Hematopoietic multipotent progenitor cell treated with erythropoietin and hydrocortisone succinate and interleukin-3 and kit ligand, for 4 days (in vitro differentiated cells): ENCODE results near the gene OSM.
A peak's percentile ranks its signal among the peaks of the same experiment; 100 is the strongest.

Source experiments
- DNase-seq: peaks from one replicate; pipeline ENCODE4 v3.0.0-alpha.2; 2015

Gene OSM

GRCh38 chr22:30297991-30298701 is 31.5 kb upstream of the OSM start:
- no peak for DNase-seq

- no peak for DNase-seq
These were observed 30.8 kb upstream of the OSM start for GRCh38 chr22:30297276-30297990.

- DNase-seq, result no peak
These were observed 30.2 kb upstream of the OSM start for GRCh38 chr22:30296833-30297232.

GRCh38 chr22:30296324-30296723 is 29.7 kb upstream of the OSM start:
- no peak for DNase-seq

DNA sequence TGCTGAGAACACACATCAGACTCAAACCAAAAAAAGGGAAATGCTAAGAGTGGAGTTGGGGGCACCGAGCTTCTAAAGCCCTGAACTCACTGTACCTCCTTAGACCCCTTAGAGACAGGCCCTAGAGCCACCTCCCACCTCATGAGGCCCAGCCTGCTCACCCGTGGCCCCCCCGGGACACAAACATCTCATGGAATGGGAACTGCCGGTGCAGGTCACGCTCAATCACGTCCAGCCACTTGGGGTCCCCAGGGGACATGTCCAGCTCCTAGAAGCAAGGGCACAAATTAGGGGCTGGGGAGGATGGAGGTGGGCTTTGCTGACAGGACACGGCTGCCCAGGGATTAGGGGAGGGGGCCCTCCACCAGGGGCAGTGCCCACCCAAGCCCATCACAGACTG is 28.9 kb upstream of the OSM start:
- no peak for DNase-seq

DNA sequence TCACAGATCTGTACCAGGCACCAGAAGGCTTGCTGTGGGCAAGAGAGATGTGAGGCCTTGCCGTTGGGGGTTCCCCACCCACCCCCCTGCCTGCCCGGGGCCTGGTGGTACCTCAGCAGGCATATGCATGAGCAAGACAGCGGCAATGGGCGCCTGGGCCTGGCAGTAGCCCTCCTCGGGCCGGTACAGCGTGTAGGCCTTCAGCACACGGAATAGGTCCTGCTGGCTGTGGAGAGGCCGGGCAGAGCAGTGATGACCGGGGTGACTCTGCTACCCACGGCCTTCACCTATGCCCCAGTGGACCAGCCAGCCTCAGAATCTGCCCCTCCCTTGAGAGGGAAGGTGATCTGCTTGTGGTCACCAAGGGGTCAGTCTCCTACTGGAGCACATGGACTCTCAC is 28.2 kb upstream of the OSM start:
- DNase-seq, result no peak

- no peak for DNase-seq
These were observed 27.4 kb upstream of the OSM start for GRCh38 chr22:30294066-30294465.

DNA sequence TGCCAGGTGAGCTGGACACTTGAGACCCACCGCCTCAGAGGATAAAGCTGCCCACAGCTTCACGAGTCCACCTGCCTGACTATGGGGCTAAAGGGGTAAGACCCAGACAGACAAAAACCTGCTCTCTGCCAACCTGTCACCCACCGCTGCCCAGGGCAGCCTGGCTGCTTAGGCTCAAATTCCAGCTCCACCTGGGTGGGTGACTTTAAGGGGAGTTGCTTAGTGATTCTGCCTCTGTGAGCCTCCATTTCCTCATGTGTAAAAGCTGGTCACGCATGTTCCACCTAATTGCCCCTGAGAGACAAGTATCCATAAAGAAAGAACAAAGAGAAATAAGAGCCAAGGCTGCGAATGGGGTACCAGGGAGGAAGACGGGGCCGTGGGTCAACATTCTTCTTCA is 26.4 kb upstream of the OSM start:
- DNase-seq, result no peak

- no peak for DNase-seq
These were observed 25.7 kb upstream of the OSM start for GRCh38 chr22:30292069-30292970.

- no peak for DNase-seq
These were observed 24.6 kb upstream of the OSM start for GRCh38 chr22:30291058-30291892.

DNA sequence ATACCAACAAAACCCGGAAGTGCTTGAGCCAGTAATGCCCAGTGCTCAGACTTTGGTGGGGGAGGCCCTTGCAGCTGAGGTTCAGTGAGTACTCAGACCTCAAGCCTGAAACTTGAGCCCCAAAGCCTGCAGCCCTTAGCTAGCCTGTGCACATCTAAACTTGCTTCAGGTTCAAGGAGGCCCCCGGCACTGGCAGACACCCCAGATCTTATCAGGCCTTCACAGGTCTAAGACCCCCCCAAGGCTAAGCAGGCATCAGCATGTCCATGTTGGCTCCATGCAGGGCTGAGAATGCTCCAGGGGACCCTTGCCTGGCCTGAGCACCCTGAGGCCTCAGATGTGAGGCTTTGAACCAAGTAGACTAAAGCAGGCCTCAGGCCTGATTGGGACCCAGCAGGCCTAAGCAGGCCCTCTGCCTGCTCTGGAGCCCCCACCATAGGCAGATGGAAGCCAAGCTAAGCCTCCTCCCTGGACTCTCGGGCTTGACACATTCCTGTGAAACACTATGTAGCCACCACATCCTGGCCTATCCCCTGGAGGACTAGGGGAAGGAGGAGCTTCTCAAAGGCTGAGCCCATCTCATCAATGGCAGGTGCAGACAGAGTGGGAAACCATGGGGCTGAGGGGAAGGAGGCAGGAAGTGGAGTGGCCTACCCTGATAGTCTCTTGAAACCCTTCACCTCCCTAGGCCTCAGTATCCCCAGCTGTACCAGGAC is 23.8 kb upstream of the OSM start:
- peak; percentile 43 for DNase-seq

GRCh38 chr22:30289980-30290313 is 23.3 kb upstream of the OSM start:
- no peak for DNase-seq

DNA sequence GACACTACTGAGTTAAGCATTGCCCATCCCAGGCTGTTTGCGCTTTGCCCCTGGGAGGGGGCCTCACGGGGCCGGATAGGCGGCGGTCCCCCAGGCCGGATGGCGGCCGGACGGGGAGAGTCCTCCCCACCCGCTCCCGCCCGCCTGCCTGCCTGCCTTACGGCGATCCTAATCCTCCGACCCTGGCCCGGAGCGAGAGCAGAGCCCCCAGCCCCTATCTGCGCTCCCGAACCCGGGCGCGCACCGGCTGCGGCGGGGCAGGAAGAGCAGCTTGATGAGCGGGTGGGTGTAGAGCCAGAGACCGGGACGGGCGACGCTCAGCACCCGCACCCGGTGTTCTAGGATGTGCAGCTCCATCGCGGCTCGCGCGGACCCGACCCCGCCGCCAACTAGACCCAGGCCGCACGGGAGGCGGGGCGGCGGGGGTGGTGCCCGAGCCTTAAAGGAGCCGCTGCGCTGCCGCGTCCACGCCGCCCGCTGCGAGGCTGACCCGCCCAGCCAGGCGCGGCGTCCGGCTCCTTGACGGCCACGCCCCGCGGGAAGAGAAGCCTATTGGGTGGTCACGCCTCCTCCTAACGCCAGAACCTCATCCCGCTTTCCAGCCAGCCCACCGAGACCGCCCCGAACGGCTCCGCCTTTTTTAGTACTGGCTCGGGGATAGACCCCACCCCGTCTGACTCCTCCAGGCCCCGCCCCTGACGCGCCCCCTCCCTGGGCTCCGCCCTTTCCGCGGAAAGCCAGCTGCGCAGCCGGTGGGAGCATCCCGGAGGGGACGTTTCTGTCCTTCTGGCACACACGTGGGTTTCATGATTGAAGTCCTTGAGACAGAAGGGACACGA is 22.7 kb upstream of the OSM start, which contains the start of gene CASTOR1:
CASTOR1 (minus strand) TSS at position 365 of the 839 bp plus-strand sequence; CDS start at position 357, 8 bp downstream.
- DNase-seq, result peak; percentile 99

GRCh38 chr22:30288419-30289140 is 21.9 kb upstream of the OSM start:
- DNase-seq, result no peak

DNA sequence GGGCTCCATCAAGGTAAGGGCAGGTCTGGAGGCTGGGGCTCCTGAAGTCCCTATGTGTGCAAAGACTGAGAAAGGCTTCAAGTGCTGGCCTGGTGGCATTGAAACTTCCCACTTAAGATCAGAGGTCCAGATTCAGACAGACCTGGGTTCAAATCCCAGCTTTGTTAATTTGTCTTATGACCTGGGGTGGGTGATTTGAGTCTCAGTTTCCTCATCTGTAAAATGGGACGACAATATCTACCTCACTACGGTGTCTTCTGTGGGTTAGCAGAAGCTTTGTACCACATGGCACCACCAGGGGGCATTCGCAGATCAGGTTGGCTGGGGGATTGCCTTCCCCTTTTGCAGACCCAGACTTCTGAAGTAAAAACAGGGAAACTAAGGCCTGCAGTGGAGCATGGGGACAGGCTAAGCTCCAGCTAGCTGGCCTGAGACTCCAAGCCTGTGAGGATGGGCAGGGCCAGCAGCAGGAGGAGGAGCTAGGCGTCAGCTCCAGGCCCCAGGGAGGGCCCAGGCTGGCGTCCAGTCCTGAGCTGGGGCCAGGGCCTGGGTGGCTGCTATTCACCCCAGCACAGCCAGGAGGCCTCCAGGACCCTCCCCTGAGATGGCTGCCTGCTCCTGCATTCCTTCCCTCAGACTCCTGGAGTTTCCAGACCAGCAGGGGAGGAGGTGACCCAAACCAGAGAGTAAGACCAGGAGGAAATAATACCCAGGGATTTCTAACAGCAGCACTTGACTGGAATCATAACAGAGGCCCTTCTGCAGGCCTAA is 21.2 kb upstream of the OSM start:
- peak; percentile 94 for DNase-seq

- DNase-seq, result peak; percentile 85
These were observed 20.4 kb upstream of the OSM start for GRCh38 chr22:30286813-30287647.

GRCh38 chr22:30286331-30286730 is 19.7 kb upstream of the OSM start:
- DNase-seq, result no peak

- DNase-seq, result no peak
These were observed 19.2 kb upstream of the OSM start for GRCh38 chr22:30285846-30286200.
